ENCODE results near the gene ANKHD1. TPM values are rescaled to one million over a fixed set of nuclear protein-coding genes. Genes with fewer than 3 reads are reported as not detected.
A peak's percentile ranks its signal among the peaks of the same experiment; 100 is the strongest.

Gene ANKHD1, protein sequence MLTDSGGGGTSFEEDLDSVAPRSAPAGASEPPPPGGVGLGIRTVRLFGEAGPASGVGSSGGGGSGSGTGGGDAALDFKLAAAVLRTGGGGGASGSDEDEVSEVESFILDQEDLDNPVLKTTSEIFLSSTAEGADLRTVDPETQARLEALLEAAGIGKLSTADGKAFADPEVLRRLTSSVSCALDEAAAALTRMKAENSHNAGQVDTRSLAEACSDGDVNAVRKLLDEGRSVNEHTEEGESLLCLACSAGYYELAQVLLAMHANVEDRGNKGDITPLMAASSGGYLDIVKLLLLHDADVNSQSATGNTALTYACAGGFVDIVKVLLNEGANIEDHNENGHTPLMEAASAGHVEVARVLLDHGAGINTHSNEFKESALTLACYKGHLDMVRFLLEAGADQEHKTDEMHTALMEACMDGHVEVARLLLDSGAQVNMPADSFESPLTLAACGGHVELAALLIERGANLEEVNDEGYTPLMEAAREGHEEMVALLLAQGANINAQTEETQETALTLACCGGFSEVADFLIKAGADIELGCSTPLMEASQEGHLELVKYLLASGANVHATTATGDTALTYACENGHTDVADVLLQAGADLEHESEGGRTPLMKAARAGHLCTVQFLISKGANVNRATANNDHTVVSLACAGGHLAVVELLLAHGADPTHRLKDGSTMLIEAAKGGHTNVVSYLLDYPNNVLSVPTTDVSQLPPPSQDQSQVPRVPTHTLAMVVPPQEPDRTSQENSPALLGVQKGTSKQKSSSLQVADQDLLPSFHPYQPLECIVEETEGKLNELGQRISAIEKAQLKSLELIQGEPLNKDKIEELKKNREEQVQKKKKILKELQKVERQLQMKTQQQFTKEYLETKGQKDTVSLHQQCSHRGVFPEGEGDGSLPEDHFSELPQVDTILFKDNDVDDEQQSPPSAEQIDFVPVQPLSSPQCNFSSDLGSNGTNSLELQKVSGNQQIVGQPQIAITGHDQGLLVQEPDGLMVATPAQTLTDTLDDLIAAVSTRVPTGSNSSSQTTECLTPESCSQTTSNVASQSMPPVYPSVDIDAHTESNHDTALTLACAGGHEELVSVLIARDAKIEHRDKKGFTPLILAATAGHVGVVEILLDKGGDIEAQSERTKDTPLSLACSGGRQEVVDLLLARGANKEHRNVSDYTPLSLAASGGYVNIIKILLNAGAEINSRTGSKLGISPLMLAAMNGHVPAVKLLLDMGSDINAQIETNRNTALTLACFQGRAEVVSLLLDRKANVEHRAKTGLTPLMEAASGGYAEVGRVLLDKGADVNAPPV (N-terminal part only)
- 10 to 100 TPM; 77.1 to 93.5 TPM for total RNA-seq

DNA sequence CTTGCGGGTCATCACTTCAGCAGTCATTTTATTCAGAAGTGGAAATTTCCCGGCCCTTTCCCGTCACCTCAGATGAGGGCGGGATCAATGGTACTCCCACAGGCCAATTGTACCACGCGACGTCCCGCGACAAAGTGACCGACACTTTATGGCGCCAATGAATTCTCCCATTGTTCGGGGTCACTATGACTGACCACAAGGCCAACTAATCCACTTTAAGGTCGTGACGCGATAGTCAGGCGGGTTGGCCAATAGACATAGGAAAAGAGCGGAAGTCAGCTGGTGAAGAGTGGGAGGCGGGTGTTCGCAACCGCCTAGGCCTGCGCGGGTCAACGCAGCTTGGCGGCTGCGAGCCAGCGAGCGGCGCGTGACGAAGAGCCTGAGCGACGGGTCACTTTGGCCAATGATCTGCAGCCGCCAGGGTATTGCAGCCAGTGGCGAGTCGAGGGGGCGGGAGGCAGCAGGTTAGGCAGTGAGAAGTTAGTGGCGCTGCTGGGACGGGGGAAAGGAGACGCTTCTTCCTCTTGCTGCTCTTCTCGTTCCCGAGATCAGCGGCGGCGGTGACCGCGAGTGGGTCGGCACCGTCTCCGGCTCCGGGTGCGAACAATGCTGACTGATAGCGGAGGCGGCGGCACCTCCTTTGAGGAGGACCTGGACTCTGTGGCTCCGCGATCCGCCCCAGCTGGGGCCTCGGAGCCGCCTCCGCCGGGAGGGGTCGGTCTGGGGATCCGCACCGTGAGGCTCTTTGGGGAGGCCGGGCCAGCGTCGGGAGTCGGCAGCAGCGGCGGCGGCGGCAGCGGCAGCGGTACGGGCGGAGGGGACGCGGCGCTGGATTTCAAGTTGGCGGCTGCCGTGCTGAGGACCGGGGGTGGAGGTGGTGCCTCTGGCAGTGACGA lies at the start of gene ANKHD1:
ANKHD1 (plus strand) TSS at position 472 of the 896 bp plus-strand sequence; CDS start at position 607, 135 bp downstream.
- H3K9me3 Mint-ChIP-seq (ENCODE audit: low read depth), result no peaks in the 10 kb centered on the region
- H3K4me3 Mint-ChIP-seq, result no peak within 1 kb of the TSS
- H3K36me3 Mint-ChIP-seq (ENCODE audit: low read depth), result peaks cover 18% of the 10 kb centered on the region
- H3K4me1 Mint-ChIP-seq, result peaks cover 24% of the 10 kb centered on the region
- peak; percentile 83 for ATAC-seq
- CTCF ChIA-PET, result interaction anchor here (0.6 to 1.9 kb wide), 10 partner anchors 9 to 310 kb away, joined by 3 to 5 read pairs (median 4); partner anchors contain the start of genes EIF4EBP3 and ZMAT2
- POLR2A ChIA-PET, result interaction anchor here (0.6 to 2.5 kb wide), 13 partner anchors 9 to 1065 kb away, joined by 3 to 13 read pairs (median 3); partner anchors contain the start of genes EIF4EBP3, HARS1, HARS2 and IK
- intact Hi-C loops (cut with DNase I, micrococcal nuclease), result loop anchor here (1.0 to 5.0 kb wide), 19 partner anchors 39 to 1696 kb away; partner anchors contain the start of genes APBB3 (in 2 of the 2), HARS1 (in 2 of the 2), HARS2 (in 2 of the 2) and SLC35A4 (in 2 of the 2)
- H3K27me3 Mint-ChIP-seq, result no peaks in the 10 kb centered on the region
- peak within 1 kb of the TSS; percentile 87 for H3K27ac Mint-ChIP-seq
- peak; percentile 98 for DNase-seq

DNA sequence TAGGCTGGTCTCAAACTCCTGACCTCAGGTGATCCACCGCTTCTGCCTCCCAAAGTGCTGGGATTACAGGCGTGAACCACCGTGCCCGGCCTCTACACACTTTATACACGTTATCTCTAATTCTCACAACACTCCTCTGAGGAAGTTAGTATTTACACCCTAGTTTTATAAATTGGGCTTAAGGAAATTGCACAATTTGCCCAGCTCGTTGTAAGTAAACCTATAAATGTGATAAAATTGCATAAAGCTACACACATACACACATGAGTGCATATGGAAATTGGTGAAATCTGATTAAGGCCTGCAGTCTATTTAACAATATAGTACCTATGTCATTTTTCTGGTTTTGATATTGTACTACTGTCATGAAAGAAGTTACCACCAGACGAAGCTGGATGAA lies 46.1 kb upstream of the ANKHD1 start:
- ATAC-seq (no peak), DNase-seq (no peak)
- Mint-ChIP-seq H3K9me3 (ENCODE audit: low read depth) (no peaks in the 10 kb centered on the region), H3K4me3 (no peak overlapping the region), H3K27ac (no peak overlapping the region), H3K36me3 (ENCODE audit: low read depth) (no peaks in the 10 kb centered on the region), H3K27me3 (peaks cover 8% of the 10 kb centered on the region), H3K4me1 (peaks cover 15% of the 10 kb centered on the region)
- ChIA-PET POLR2A (no interaction called here), CTCF (interaction anchor here (0.6 to 16.4 kb wide), 10 partner anchors 9 to 360 kb away, joined by 3 to 616 read pairs (median 4); partner anchors contain the start of genes ANKHD1 and HBEGF)
- intact Hi-C loops (cut with DNase I, micrococcal nuclease), result no loop called here

DNA sequence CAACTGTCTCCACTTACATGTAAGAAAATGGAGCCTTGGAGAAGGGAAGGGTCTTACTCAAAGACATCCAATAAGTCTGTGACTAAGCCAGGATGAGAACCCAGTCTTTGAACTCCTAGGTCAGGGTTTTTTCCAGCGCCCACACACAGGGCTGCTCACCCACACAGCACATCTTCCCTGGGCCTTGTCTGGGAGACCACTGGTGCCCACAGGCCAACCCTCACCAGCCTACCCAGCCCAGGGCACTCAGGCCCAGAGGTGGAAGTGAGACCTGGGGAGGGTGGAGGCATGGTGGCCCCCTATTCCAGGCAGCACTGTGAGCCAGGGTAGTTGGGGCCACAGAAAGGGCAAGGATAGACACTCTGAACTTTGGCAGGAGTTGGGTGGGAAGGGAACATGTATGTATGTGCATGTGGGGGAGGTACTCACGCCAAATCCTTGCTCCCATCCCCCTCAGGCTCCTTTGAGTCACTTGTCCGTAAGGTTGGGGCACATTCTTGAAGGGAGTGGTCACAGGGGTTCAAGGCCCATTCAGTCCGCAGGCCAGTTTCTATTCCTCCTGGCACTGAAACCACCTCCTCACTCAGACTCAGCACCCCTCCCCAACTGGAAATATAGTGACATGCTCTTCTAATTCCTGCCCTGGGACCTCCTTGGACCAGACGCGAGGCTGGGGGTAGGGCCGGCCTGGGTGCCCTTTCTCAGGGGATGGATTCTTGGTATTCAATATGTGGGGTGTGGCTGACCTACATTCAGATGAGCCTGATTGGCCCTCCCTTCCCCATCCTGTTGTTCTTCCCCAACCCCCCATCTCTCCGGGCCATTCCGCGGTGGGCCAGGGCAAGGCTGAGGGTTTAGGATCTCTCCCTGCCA lies 44.5 kb upstream of the ANKHD1 start:
- DNase-seq (no peak), ATAC-seq (no peak)
- H3K4me1 Mint-ChIP-seq, result peaks cover 12% of the 10 kb centered on the region
- intact Hi-C loops (cut with DNase I, micrococcal nuclease), result loop anchor here (1.0 kb wide), 2 partner anchors 113 to 117 kb away; no protein-coding TSS in a partner anchor
- H3K4me3 Mint-ChIP-seq, result peak overlapping the region; percentile 48
- H3K27ac Mint-ChIP-seq, result peak overlapping the region; percentile 44
- H3K36me3 Mint-ChIP-seq (ENCODE audit: low read depth), result no peaks in the 10 kb centered on the region
- CTCF ChIA-PET, result interaction anchor here (0.7 to 16.4 kb wide), 3 partner anchors 16 to 112 kb away, joined by 3 to 616 read pairs (median 6); no protein-coding TSS in a partner anchor
- H3K27me3 Mint-ChIP-seq, result peaks cover 8% of the 10 kb centered on the region
- POLR2A ChIA-PET, result no interaction called here
- no peaks in the 10 kb centered on the region for H3K9me3 Mint-ChIP-seq (ENCODE audit: low read depth)

DNA sequence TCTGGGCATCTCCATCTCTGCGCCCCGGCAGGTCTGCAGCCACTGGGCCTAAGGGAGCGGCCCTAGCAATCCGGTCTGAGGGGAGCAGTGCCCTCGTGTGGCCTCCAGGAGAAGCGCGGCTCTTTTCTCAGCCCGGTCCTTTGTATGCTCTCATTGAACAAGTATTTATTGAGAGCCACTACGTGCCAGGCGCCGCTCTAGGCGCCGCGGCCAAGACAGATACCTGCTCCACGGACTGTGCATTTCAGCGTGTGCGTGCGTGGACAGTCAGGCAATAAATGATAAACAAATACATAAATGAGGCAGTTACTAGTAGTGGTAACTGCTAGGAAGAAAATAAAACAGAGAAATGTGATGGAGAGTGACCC lies 43.9 kb upstream of the ANKHD1 start:
- ChIA-PET POLR2A (no interaction called here), CTCF (interaction anchor here (0.8 to 3.1 kb wide), 8 partner anchors 15 to 363 kb away, joined by 3 to 21 read pairs (median 7); no protein-coding TSS in a partner anchor)
- peak overlapping the region; percentile 48 for H3K4me3 Mint-ChIP-seq
- H3K4me1 Mint-ChIP-seq, result peaks cover 12% of the 10 kb centered on the region
- peak overlapping the region; percentile 44 for H3K27ac Mint-ChIP-seq
- peak; percentile 89 for DNase-seq
- intact Hi-C loops (cut with DNase I, micrococcal nuclease), result loop anchor here (1.0 kb wide), 2 partner anchors 113 to 117 kb away; no protein-coding TSS in a partner anchor
- H3K27me3 Mint-ChIP-seq, result peaks cover 8% of the 10 kb centered on the region
- H3K9me3 Mint-ChIP-seq (ENCODE audit: low read depth), result no peaks in the 10 kb centered on the region
- no peaks in the 10 kb centered on the region for H3K36me3 Mint-ChIP-seq (ENCODE audit: low read depth)
- peak; percentile 98 for ATAC-seq

DNA sequence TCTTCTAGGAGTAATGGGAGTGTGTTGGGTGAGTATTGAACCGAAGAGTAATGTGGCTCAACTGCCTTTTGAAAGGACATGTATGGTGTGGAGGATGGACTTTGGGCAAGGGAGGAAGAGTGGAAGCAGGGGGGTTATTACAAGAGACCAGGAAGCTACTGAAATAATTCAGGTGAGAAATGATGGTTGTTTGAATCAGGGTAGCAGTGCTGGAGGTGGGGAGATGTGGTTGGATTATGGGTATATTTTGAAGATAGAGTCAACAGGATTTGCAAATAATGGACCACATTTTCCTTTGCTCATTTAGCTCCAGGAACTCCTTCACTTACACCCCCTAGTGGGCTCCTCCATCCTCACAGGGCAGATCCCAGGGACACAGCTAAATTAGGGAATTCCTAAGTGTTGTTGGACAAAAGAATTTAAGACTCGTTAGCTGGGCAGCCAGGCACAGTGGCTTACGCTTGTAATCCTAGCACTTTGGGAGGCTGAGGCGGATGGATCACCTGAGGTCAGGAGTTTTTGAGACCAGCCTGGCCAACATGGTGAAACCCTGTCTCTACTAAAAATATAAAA lies 42.8 kb upstream of the ANKHD1 start:
- CTCF ChIA-PET, result interaction anchor here (0.6 to 3.1 kb wide), 24 partner anchors 13 to 364 kb away, joined by 3 to 21 read pairs (median 4); partner anchors contain the start of genes CD14, EIF4EBP3, HBEGF and ZMAT2

DNA sequence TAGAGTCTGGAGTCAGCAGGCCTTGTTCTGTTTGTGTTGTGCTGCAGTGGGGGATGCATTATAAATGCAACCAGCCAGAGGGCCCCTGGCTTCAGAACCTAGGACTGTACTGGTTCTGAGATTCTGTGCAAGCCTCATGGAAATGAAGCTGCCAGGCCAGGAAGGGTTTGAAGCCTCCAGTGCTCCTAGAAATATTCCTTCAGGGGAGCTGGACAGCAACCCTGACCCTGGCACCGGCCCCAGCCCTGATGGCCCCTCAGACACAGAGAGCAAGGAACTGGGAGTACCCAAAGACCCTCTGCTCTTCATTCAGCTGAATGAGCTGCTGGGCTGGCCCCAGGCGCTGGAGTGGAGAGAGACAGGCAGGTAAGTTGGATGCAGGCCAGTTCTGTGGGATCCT lies 41.5 kb upstream of the ANKHD1 start, which contains the start of gene SLC4A9:
SLC4A9 (plus strand) TSS at position 94 of the 400 bp plus-strand sequence; CDS start at position 137, 43 bp downstream.
- H3K4me3 Mint-ChIP-seq, result no peak within 1 kb of the TSS
- POLR2A ChIA-PET, result no interaction called here
- peaks cover 17% of the 10 kb centered on the region for H3K4me1 Mint-ChIP-seq
- peaks cover 8% of the 10 kb centered on the region for H3K27me3 Mint-ChIP-seq
- H3K36me3 Mint-ChIP-seq (ENCODE audit: low read depth), result no peaks in the 10 kb centered on the region
- H3K27ac Mint-ChIP-seq, result no peak within 1 kb of the TSS
- intact Hi-C loops (cut with DNase I, micrococcal nuclease), result no loop called here
- ATAC-seq (no peak), DNase-seq (no peak)
- no peaks in the 10 kb centered on the region for H3K9me3 Mint-ChIP-seq (ENCODE audit: low read depth)
- CTCF ChIA-PET, result interaction anchor here (0.8 to 3.1 kb wide), 7 partner anchors 8 to 360 kb away, joined by 3 to 24 read pairs (median 5); no protein-coding TSS in a partner anchor

More for the DNA sequence above, 42.8 kb upstream of the ANKHD1 start:
- ATAC-seq (no peak), DNase-seq (no peak)
- peaks cover 8% of the 10 kb centered on the region for H3K27me3 Mint-ChIP-seq
- no peak overlapping the region for H3K4me3 Mint-ChIP-seq
- intact Hi-C loops (cut with DNase I, micrococcal nuclease), result no loop called here
- no peak overlapping the region for H3K27ac Mint-ChIP-seq
- peaks cover 17% of the 10 kb centered on the region for H3K4me1 Mint-ChIP-seq
- H3K36me3 Mint-ChIP-seq (ENCODE audit: low read depth), result no peaks in the 10 kb centered on the region
- no peaks in the 10 kb centered on the region for H3K9me3 Mint-ChIP-seq (ENCODE audit: low read depth)
- POLR2A ChIA-PET, result interaction anchor here (0.9 kb wide), 1 partner anchor 115 kb away, joined by 4 read pairs; no protein-coding TSS in a partner anchor

DNA sequence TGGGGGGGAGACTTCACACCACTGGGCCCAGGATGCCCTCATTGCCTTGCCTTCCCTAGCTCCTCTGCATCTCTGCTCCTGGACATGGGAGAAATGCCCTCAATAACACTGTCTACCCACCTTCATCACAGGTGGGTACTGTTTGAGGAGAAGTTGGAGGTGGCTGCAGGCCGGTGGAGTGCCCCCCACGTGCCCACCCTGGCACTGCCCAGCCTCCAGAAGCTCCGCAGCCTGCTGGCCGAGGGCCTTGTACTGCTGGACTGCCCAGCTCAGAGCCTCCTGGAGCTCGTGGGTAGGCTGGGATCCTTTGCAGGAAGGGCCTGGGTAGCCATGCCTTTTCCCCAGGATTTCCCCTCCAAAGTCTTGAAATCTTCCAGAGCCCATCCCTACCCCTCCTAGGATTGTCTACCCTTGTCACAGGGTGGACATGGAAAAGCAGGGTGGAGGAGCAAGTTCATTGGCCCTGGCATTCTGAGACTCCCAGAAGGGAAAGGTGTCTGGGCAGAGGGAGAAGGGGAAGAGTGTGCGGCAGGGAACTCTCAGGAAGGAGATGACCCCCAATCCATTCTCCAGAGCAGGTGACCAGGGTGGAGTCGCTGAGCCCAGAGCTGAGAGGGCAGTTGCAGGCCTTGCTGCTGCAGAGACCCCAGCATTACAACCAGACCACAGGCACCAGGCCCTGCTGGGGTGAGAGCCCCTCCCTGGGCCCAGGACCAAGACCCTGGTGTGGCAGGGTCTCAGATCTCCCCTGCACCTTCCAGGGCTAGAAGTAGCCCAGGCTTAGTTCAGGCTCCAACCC lies 40.8 kb upstream of the ANKHD1 start:
- ChIA-PET POLR2A (no interaction called here), CTCF (interaction anchor here (0.6 to 3.1 kb wide), 13 partner anchors 9 to 1607 kb away, joined by 3 to 24 read pairs (median 4); no protein-coding TSS in a partner anchor)
- intact Hi-C loops (cut with DNase I, micrococcal nuclease), result no loop called here
- DNase-seq, result no peak
- H3K36me3 Mint-ChIP-seq (ENCODE audit: low read depth), result no peaks in the 10 kb centered on the region
- H3K9me3 Mint-ChIP-seq (ENCODE audit: low read depth), result no peaks in the 10 kb centered on the region
- H3K4me1 Mint-ChIP-seq, result peaks cover 17% of the 10 kb centered on the region
- no peak for ATAC-seq
- no peak overlapping the region for H3K4me3 Mint-ChIP-seq
- H3K27ac Mint-ChIP-seq, result no peak overlapping the region
- peaks cover 8% of the 10 kb centered on the region for H3K27me3 Mint-ChIP-seq

DNA sequence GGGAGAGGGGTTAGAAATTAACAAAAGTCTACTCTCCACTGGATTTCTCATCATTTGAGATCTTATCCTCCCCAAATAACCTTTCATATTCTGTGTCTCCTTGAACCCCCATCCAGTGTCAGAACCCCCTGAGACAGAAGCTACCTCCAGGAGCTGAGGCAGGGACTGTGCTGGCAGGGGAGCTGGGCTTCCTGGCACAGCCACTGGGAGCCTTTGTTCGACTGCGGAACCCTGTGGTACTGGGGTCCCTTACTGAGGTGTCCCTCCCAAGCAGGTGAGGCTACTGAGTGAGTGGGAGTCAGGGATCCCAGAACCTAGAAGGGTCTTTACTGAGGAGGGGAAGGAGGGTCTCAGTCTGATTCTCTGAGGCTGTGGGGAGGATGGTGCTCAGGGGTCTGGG lies 39.7 kb upstream of the ANKHD1 start:
- Mint-ChIP-seq H3K4me1 (peaks cover 17% of the 10 kb centered on the region), H3K4me3 (no peak overlapping the region), H3K36me3 (ENCODE audit: low read depth) (no peaks in the 10 kb centered on the region), H3K27ac (no peak overlapping the region), H3K27me3 (peaks cover 8% of the 10 kb centered on the region), H3K9me3 (ENCODE audit: low read depth) (no peaks in the 10 kb centered on the region)
- intact Hi-C loops (cut with DNase I, micrococcal nuclease), result loop anchor here (2.0 kb wide), 3 partner anchors 39 to 359 kb away; partner anchors contain the start of gene ANKHD1 (in 1 of the 2)
- DNase-seq, result no peak
- POLR2A ChIA-PET, result no interaction called here
- CTCF ChIA-PET, result interaction anchor here (0.7 to 2.8 kb wide), 6 partner anchors 10 to 1606 kb away, joined by 3 to 24 read pairs (median 5); no protein-coding TSS in a partner anchor
- no peak for ATAC-seq
